ENCODE measurements around the gene CDK5RAP1.

Gene CDK5RAP1

GRCh38 chr20:33386673-33387072, 14.6 kb downstream of the CDK5RAP1 start:
- DNase-seq (ENCODE audit: low read depth): no peak

GRCh38 chr20:33377366-33377765, 24.0 kb downstream of the CDK5RAP1 start:
- no peak for DNase-seq (ENCODE audit: low read depth)

- DNase-seq (ENCODE audit: low read depth): no peak
These were observed 27.3 kb downstream of the CDK5RAP1 start for GRCh38 chr20:33373735-33374605.

- no peak for DNase-seq (ENCODE audit: low read depth)
These were observed 28.3 kb downstream of the CDK5RAP1 start for GRCh38 chr20:33372993-33373441.

- peak; percentile 31 for DNase-seq (ENCODE audit: low read depth)
These were observed 31.0 kb downstream of the CDK5RAP1 start for GRCh38 chr20:33370291-33370690.

- no peak for DNase-seq (ENCODE audit: low read depth)
These were observed 38.4 kb downstream of the CDK5RAP1 start for GRCh38 chr20:33362898-33363297.

GRCh38 chr20:33359399-33360261, 41.7 kb downstream of the CDK5RAP1 start:
- no peak for DNase-seq (ENCODE audit: low read depth)

GRCh38 chr20:33353013-33353402, 48.3 kb downstream of the CDK5RAP1 start:
- no peak for DNase-seq (ENCODE audit: low read depth)

- DNase-seq (ENCODE audit: low read depth): no peak
These were observed 48.9 kb downstream of the CDK5RAP1 start for GRCh38 chr20:33352258-33353012.

- DNase-seq (ENCODE audit: low read depth): no peak
These were observed 49.6 kb downstream of the CDK5RAP1 start for GRCh38 chr20:33351696-33352095.

GRCh38 chr20:33349493-33349892, 51.8 kb downstream of the CDK5RAP1 start:
- no peak for DNase-seq (ENCODE audit: low read depth)

GRCh38 chr20:33348136-33348937, 53.0 kb downstream of the CDK5RAP1 start:
- no peak for DNase-seq (ENCODE audit: low read depth)

GRCh38 chr20:33345342-33345741, 56.0 kb downstream of the CDK5RAP1 start:
- no peak for DNase-seq (ENCODE audit: low read depth)

GRCh38 chr20:33343521-33343920, 57.8 kb downstream of the CDK5RAP1 start:
- no peak for DNase-seq (ENCODE audit: low read depth)

GRCh38 chr20:33339515-33340058, 61.7 kb downstream of the CDK5RAP1 start:
- DNase-seq (ENCODE audit: low read depth): no peak

- DNase-seq (ENCODE audit: low read depth): no peak
These were observed 62.7 kb downstream of the CDK5RAP1 start for GRCh38 chr20:33338467-33339258.

- DNase-seq (ENCODE audit: low read depth): no peak
These were observed 63.7 kb downstream of the CDK5RAP1 start for GRCh38 chr20:33337531-33338165.

GRCh38 chr20:33337119-33337518, 64.2 kb downstream of the CDK5RAP1 start:
- no peak for DNase-seq (ENCODE audit: low read depth)

- no peak for DNase-seq (ENCODE audit: low read depth)
These were observed 64.9 kb downstream of the CDK5RAP1 start for GRCh38 chr20:33336375-33336774.

GRCh38 chr20:33334111-33334510, 67.2 kb downstream of the CDK5RAP1 start:
- no peak for DNase-seq (ENCODE audit: low read depth)

All from stimulated activated CD8-positive, alpha-beta memory T cell treated with anti-CD3 and anti-CD28 coated beads, Interleukin-12 subunit alpha, Interleukin-12 subunit beta, amount 100 ng/mL, for 4 hours (primary cell).